Measurements from ENCODE around the gene KIF6.
"Not testable (repeated sequence)": the region's sequence is repeated elsewhere in the genome, so short reads cannot be mapped to it uniquely, and the experiment has no call there.

Gene KIF6

DNA sequence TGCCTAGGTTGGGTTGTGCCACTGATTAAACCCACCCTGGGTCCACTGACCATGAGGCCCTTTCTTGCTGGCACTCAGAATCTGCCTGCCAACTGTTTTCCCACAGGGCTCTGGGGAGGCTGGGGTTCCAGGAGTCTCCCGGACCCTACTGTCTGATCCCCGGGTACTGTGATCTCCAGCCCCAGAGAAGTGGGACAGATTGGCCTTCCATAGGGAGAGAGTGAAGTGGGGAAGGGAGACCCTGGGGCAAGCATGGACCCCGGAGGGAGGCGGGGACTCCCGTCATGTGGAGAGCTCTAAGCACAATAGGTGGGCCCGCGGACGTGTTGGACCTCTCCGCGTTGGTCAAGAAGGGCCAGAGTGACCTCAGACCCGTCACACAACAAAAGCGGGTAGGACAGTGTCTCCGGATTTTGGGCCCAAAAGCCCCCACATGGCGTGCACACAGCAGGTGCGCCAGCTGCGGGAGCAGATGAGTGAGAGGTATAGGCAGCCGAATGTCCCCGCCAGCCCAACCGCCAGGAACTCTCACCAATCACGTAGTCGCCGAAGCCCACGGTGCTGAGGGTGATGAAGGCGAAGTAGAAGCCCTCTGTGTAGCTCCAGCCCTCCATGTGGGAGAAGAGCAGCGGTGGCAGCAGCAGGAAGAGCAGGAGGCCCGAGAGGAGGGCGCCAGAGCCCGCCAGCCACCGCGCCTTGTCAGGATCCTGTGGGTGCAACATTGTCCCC lies 421.6 kb downstream of the KIF6 start:
- no peak for DNase-seq

DNA sequence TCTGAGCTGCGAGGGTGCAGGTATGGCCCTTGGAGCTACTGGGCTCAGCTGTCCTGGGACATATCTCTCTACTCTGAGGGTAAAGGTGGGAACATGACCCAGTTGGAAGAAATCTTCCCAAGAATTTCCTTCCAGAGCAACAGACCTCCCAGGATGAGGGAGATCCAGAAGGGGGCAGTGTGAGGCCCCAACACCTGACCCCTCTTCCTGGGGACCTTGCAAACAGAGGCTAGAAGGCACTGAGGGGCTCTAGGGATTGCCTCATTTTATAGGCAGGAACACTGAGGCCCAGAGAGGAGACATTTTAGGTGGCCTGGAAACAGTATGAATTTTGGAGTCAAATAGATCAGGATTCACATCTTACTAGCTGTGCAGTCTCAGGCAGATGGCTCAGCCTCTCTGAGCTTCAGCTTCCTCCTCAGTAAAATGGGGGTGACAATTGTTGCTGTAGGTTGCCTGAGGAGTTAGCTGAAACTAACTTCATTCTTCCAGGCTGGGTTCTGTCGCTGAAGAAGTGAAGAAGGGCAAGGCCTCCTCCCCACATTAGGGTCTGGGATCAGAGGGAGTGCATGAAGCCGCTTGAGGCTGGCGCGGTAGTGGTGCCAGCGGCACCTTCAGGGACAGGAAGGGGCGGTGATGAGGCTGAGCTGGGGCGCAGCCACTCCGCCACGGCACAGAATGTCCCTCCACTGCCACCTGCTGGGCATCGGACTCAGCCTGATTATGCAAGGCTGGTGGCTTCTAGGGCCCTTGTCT lies 422.4 kb downstream of the KIF6 start:
- peak; percentile 71 for DNase-seq

DNA sequence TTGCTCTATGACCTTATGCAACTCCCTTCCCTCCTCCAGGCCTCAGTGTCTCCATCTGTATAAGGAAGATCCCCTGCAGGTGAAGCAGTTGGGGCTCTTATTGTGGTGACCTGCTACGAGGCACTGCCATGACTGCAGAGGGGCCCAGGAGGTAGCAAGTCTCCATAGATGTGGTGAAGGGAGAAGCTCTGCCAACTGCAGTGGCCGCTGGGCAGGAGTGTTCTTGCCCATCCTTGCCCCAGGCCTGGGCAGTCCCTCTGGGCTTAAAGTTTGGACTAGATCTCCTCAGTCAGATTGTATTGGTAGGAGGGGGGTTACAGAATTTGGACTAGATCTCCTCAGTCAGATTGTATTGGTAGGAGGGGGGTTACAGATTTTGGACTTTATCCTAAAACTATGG lies 423.2 kb downstream of the KIF6 start:
- no peak for DNase-seq

DNA sequence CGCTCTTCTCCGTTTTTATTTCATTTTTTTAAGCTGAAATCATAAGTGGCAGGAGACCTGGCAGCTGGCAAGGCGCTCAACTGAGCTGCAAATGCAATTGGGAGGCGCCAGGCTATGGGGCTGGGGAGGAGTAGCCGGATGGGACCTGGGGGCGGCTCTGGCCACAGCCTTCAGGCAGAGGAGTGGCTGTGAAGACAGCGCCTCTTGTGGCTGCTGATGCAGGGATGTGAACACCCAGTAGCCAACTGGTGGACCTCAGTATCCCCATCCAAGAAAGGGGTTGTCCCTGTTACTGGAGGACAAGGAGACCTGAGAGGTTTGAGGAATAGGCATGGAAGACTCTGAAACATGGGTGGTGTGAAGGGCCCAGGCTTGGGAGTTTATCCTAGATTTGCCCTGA lies 423.6 kb downstream of the KIF6 start:
- no peak for DNase-seq

DNA sequence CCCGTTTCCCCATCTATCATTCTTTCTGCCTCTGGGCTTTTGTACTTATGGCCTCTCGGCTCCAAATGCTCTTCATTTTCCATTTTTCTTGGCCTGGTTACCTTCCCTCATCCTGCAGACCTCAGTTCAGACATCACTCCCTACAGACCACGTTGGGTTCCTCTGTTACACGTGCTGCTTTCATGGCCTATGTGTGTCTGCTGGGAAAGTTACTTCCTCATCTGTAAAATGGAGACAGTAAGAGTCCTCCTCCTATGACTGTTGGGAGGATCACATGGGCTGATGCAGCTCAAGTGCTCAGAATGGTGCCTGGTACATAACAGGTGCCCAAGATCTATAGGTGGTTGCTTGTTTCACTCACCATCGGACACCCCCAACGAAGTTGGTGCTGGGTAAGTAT lies 424.5 kb downstream of the KIF6 start:
- no peak for DNase-seq

DNA sequence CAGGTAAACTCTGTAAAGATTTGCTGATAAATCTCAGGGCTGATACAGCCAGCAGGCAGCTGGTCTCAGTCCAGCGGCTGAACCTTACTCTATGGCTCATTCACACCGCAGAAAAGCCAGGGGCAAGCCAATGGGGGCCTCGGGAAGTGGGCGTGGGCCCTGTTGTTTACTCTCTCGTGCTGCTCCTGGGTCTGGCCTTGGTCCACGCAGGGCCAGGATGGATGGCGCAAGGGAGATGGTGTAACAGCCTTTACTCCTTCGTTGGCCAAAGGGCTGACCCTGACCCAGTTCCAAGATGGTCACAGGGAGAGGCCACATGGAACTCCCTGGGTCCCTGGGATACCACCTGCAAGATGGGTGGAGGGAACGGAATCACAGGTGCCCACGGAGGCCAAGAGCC lies 427.1 kb downstream of the KIF6 start:
- DNase-seq = no peak

DNA sequence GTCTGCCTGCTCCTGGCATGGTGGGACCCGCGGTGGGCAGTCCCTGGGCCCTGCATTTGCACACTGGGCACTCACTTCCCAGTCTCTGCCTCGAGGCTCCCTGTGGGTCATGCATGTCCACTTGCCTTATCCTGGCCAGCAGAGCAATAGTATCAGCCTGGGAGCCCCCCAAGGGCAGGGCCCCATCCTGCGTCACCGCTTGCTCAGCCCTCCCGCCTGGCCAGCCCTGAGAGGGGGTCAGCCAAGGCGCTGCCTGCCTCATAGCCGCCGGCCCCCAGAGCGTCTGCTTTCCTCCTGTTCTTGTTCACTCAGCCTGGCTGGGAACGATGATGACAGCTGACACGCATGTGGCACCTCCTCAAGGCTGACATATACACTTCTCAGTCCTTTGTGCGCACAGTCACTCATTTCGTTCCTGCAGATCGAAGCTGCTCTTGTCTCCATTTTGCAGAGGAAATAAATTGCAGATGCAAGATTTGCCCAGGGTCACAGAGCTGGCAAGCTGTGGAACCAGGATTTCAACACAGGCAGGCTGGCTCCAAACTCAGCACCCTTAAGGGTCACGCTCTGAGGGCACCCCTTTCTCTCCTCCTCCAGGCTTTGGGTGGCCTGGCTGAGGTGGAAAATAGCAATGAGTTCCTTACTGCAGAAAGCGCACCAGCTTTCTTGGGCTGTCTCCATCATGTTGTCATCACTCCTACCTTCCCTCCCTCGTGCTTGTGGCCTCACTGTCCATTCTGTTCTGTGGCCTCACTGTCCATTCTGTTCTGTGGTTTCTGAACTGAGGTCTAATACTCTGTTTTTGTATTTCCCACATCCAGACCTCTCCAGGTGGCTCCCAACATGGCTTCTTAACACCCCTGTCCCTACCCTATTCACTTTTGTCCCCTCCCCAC lies 428.2 kb downstream of the KIF6 start:
- no peak for DNase-seq

DNA sequence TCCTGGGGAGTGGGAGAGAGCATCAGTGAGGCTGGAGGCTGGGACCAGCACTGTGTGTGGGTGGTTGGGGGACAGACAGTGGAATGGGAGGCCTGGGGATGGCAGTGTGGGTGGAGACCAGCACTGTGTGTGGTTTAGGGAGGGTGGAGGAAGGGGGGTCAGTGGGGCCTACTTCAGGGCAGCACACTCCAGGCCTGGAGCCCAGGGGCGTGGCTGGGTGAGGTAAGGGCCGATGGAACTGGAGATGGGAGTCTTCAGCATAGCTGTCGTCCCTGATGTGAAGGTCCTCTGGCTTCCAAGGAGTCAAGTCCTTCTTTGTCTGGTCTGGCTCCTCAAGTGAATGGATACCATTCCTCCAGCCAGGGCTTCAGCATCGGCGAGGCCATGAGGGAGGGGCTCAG lies 429.6 kb downstream of the KIF6 start:
- no peak for DNase-seq

DNA sequence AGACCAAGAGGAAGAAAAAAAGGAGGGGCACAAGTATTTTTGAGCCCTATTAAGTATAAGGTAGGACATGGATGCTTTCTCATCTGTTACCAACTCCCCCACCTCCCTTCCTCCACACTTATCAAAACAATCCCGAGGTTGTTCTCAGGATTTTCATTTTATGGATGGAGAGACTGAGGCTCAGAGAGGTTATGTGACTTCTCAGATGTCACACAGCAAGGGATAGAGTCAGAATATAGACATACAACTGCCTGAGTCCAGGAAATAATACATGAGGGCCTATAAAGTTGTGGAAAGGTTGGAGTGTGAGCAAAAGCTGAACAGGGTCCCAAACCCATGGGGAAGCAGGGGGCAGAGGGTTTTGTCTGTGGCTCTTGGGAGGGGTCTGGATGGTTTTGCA lies 430.3 kb downstream of the KIF6 start:
- no peak for DNase-seq

DNA sequence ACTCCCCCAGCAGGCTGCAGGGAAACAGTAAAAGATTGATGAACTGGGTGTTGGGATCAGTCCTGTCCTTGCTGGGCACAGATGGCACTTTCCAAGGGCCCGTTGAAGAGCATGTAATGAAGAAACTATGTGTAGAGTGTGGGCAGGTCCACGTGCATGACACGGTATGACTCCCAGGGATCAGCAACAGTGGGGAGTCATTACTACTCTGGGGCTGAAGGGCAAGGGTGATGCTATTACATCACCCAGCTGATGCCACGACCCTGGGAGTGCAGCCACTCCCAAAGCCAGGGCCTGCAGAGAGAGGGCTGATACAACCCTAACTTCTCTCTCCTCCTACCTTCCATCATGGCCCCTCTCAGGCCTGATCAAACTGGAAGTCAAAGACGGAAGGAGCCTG lies 431.1 kb downstream of the KIF6 start:
- DNase-seq = no peak

DNA sequence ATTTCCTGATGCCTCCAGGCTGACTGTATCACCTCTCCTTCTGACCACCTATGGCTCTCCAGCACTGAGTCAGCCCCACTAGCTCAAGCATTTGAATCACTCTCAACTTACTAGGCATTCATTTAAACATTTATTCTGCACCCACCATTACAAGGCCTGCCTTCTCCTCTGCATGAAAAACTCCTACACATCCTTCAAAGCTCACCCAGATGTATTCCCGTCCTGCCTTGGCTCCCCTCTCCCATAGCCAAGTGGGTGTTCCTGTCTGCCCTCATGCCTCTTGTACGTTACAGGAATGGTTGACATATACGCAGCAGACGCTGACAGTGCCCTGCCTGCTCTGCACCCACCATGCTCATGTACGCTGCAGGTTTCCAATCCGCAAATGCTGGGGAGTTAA lies 432.6 kb downstream of the KIF6 start:
- no peak for DNase-seq

DNA sequence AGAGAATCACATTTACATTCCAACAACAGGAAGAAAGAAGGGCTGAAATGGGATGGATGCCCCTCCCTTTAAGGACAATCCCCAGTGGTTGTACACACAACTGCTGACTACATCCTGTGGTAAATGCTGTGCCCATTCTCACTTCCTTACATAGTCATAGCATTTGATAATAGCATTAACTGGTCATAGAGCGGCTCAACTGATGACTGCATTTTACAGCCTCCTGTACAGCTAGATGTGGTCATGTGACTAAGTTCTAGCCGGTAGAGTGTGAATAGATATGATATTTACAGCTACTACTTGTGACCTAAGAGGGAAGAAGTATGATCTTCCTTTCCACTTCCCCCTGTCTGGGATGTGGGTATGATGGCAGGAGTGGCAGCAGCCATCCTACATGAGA lies 435.7 kb downstream of the KIF6 start:
- DNase-seq = no peak

DNA sequence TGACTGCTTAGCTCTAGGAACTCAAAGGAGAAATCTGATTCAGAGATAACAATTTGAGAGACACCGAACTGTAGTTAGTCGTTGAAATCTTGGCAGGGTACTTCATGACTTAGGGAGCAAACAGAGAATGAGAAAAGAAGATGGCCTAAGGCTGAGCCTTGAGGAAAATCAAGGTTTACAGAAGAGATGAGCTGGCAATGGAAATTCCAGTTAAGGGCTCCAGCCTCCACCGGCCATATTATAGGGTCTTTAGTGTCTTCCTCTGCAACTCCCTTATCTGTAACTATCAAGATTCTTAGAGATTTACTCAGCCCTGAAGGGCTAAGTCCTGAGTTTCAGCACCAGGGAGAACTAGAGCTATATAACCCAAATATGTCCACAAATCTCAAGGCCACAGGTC lies 437.6 kb downstream of the KIF6 start:
- no peak for DNase-seq

DNA sequence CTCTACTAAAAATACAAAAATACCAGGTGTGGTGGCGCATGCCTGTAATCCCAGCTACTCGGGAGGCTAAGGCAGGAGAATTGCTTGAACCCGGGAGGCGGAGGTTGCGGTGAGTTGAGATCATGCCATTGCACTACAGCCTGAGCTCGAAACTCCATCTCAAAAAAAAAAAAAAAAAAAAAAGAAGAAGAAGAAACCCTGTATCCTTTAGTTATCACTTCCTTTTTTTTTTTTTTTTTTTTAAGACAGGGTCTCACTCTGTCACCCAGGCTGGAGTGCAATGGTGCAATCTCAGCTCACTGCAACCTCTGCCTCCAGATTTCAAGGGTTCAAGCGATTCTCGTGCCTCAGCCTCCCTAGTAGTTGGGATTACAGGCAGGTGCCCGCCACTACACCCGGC lies 438.6 kb downstream of the KIF6 start:
- DNase-seq = not testable (repeated sequence)

DNA sequence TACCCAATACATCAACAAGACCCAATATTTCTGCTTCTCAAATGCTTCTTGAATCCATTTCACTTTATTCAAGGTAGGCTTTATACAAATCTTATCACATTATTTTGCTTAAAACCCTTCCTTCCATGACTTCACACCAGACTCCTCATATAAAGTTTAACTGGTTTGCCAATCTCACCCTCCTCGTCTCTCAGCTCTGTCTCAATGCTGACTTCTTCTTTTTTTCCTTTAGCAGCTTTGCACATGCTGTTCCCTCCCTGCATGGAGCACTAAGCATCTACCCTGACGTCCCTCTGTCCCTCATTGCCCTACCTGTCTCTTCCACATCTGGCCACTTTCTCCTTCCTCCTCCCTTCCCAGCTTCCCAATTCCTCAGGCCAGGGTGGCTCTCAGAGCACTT lies 442.4 kb downstream of the KIF6 start:
- no peak for DNase-seq

DNA sequence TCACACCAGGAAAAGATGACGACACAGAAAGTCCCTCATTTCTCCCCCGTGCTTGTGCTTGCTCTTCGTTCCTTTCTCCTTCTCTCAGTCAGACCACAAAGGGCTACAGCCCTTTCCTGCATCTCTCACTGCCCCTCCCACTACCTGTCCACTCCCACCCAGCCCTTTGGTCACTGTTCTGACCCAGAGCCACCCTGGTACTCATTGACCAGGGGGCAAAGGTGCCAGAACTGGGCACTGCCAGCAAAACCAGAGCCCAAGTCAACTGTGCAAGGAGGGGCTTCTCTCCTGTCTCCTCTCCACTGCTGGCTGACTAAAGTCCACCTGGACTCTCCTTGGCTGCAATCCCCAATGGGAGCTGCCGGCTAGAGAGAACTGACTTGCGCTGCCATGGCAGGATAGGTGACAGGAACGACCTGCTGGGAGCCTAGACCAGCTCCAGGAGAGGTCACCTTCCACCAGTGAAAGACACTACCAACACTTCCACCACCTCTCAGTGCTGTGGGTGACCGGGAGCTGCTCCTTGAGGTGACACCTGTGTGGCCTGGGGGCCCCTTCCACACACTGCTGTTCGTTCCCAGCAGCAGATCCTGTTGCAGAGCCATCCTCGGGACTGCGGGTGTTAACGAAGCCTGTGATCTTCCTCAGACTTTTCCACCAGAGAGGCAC lies 443.8 kb downstream of the KIF6 start:
- no peak for DNase-seq

DNA sequence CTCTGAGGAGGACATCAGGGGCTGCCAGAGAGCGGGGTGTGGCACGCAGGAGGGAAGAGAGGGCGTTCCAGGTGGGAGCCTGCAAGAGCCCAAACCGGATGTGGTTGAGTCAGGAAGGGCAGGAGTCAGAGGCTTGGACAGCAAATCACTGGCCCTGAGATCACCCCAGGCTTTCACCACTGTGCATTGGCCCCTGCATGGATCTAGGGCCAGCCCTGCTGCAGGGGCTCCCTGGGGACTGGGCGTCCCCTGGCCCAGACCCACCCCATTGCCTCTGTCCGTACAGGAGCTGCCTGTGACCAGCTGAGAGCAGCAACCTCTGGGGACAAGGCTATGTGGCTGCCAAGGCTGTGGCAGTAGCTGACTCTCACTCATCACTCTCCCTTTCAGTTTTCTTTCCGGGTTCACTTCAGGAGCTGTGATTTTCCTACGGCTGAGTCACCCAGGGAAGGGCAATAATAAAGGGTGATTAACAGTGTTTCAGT lies 444.9 kb downstream of the KIF6 start:
- DNase-seq = no peak

Measured in NK-92 treated with Interleukin-12 subunit alpha and Interleukin-12 subunit beta, amount 100 ng/mL, for 24 hours (cell line).